Stimulated activated CD8-positive, alpha-beta memory T cell treated with anti-CD3 and anti-CD28 coated beads, Interleukin-12 subunit alpha, Interleukin-12 subunit beta, amount 100 ng/mL, for 24 hours (primary cell): Measurements from ENCODE around the gene CATSPERE.
"Not testable (repeated sequence)": the region's sequence is repeated elsewhere in the genome, so short reads cannot be mapped to it uniquely, and the experiment has no call there.

ENCODE experiments used
- DNase-seq: peaks from one replicate; pipeline ENCODE4 v3.0.0-alpha.2; 2020; ENCODE audit errors: extremely low read depth

Gene CATSPERE

DNA sequence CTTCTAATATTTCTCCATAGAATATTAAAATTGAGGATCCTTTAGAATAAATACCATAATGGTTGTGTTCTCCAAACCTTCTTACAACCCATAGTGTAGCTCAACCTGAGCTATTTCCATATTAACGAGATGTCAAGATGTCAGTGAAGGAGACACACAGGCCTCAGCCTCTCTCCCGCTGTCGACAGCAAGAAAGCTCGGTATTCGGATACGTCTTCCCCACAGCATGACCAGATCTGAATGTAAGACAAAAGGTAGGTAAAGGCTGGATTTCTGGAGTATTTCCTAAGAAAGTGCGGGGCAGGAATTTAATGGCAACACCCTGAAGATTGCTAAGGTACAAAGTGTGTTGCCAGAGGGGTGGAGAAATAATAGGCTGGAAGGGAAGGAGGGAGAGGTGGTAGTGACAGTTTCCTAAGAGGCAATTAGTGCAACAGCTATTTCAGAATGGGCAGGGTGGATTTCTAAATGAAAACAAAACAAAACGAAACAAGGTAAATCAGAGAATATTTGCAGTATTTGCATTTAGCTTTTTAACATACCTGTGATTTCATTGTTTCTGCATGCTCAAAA is 11.1 kb upstream of the CATSPERE start:
- no peak for DNase-seq

DNA sequence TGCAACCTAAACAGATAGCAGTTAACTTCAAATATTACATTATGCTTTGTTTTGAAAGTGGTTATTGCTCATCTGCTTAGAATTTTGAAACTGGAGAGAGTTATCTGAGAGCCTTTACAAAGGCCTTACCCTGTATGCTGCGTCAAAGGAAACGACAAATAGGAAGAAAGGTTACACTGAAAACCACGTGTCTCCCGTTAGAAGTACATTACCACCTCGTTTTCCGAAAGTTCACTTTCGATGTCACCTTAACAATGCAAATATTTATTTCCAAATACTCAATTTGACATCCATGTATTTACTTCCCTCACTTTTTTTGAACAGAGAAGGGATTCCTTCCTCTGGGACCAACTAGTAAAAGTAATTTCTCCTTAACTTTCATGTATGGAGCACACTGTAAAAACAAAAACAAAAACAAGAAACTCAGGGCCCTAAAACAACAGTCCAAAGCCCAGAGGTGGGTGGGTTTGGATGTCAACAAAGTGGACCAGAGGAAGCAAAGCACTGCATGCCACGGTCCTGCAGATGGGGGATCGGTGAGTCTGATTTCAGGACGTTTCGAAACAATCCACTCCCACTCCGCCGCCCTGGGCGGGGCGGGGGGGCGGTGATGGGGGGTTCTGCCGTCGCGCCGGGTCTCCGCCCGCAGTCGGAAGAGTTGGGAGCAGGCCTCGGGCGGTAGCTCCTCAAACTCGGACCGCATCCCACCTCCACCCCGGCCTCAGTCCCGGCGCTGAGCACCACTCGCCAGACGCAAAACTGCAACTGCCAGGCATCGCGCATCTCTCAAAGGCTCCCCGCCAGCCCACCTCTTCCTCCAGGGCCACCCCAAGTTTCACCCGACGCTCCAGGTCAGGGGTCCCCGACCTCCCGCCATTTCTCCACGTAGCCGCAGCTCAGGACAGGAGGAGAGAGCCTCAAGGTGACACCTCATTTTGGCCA is 10.2 kb upstream of the CATSPERE start:
- DNase-seq = peak; percentile 15

DNA sequence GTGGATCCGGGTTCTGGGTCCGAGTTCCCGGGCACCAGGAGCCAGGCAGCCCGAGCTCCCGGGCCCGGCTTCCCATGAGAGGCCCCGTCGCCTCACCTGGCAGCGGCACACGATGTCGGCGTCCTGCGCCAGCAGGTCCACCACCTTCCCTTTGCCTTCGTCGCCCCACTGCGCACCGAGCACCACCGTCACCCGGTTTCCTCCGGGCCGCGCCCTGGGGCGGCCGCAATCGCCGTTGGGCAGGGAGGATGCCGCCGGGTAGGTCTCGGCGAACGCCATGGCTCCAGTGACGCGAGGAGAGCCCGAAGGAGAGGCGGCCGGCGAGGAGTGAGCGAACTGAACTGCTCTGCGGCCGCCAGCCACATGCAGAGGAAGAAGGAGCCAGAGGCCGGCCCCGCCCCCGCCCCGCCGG is 9.5 kb upstream of the CATSPERE start, which contains the start of gene ADSS2:
ADSS2 (minus strand) TSS at position 371 of the 412 bp plus-strand sequence; CDS start at position 279, 92 bp downstream.
- no peak for DNase-seq

DNA sequence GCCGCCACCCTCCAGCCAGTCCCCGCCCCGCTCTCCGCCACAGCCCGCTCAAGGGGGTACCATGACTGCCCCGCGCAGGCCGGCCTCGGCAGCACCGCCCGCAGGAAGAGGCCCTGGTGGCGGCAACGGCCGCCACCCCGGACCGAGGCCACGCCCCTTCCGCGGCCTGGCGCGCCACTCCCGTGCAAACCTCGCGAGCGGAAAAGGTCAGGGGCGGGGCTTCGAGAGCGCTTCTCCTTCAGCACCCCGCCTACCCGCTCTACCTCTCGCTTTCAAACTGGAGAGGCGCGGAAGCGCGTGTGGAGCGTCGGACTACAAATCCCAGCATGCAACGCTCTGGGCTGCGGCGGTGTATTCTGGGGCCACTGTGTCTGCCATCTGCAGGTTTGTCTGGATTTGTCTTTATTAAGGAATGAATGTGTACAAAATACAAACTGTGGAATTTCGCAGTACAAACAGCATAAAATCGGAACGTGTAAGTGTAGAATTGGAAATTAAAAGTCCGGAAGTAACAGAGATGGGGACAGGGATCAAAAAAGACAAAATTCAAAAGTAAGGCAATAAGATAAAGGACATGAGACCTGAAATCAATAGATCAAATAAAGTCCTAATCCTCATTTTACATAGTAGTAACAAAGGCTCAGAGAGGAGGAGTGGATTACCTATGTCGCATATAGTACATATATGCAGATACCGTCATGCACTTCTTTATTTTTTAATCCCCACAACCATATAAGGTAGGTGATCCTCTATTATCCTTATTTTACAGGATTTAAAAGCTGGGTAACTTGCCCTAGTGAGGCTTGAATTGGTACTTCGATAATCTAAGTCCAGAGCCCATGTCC is 8.9 kb upstream of the CATSPERE start:
- DNase-seq = peak; percentile 98

DNA sequence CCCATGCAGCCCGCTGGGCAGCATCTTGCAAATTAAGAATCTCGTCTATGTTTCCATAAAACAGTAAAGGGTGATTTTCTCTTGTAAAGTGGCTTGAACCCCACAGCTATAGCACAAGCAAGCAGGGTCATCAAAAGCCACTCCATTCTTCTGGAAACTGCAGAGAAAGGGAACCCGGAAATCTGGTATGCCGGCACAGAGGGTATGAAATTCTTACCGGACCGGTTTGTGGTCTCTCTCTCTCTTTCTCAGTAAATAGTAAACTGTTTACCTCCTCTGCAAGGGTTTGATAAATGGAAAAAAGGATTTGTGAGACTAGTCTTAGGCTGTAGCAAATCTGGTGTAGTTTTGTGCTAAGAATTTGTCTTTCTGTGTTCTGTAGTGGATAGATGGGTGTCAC is 6.7 kb upstream of the CATSPERE start:
- no peak for DNase-seq

DNA sequence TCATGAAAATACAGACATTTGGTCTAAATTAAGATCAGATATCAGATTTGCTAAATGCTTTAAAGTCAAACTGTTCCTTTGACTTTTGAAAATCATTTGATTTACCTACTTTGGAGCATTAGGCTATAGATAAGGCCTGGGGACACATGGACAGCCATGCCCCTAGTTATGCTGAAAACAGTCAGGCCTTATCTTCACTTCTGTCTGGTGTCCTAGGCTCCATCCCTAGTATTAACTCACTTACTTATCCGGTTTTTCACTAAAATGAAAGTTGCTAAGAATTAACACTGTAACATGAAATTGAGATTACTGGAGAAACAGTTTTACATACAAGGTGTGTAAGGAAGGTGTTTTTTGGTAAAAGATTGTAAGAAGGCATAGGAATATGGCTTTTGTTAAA is 4.5 kb upstream of the CATSPERE start:
- no peak for DNase-seq

DNA sequence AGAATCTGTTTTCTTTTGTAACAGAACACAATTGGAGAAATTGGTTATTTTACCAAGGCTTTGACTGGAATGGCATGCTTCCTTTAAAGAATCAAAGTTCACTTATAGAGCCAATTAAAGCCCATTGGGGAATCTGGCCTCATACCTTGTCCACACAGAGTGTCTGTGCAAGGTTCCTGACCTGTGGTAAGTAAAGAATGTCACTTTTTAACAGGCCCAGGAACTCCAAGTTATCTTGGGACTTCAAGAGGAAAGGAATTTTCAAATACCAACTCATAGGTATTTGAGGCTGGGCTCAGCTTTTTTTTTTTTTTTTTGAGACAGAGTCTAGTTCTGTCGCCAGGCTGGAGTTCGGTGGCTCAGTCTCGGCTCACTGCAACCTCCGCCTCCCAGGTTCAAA is 2.3 kb upstream of the CATSPERE start:
- no peak for DNase-seq

DNA sequence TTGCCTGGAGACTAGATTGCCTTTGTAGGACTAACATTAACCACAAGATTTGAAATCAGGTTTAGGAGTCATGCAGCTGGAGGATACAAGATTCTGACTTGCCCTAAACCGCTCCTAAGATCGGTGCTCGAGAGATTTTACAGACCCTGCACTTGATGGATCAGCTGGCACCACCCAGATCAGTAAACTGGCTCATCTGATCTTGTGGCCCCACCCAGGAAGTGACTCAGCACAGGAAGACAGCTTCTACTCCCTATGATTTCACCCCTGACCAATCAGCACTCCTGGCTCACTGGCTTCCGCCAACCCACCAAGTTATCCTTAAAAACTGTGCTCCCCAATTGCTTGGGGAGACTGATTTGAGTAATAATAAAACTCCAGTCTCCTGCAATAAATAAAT is 876 bp upstream of the CATSPERE start:
- DNase-seq = no peak

DNA sequence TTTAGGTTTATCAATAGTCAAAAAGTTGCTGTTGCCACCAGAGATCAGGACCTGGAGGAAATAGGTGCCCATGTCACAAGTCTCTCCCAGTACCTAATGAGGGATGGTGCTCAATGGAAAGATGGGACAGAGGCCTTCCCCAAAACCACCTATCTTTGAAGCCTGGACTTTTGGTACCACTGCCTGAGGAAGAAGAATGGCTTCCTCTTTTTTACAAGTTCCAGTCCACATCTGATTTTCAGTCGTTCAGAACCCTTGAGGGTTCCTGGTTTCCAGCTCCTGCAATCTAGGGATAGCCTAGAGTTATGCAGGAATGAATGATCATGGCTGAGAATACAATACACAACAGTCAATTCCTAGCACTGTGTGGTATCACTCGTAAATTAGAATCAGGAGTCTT is 5.7 kb downstream of the CATSPERE start:
- DNase-seq = no peak

DNA sequence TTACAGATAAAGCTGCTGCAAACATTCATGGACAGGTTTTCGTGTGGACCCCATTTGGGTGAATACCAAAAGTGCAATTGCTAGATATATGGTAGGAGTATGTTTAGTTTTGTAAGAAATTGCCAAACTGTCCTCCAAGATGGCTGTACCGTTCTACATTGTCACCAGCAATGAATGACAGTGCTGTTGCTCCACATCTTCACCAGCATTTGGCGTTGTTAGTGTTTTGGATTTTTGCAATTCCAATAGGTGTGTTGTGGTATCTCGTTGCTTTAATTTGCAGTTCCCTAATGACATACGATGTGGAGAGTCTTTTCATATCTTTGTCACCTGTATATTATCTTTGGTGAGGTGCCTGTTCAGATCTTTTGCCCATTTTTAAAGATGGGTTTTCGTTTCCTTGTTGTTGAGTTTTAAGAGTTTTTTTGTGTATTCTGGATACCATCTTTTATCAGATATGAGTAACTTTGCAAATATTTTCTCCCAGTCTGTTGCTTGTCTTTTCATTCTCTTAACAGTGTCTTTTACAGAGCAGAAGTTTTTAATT is 12.1 kb downstream of the CATSPERE start:
- no peak for DNase-seq

DNA sequence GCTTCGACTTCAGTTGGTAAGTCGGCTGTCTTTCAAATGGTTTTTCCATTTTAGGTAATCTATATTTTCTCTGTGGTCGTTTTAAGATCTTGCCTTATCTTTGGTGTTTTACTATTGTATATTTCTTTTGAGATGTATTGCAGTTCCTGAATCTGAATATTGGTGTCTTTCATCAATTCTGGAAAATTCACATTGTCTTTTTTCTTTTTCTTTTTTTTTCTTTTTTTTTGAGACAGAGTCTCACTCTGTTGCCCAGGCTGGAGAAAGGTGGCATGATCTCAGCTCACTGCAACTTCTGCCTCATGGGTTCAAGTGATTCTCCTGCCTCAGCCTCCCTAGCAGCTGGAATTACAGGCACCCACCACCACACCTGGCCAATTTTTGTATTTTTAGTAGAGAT is 23.9 kb downstream of the CATSPERE start:
- not testable (repeated sequence) for DNase-seq

DNA sequence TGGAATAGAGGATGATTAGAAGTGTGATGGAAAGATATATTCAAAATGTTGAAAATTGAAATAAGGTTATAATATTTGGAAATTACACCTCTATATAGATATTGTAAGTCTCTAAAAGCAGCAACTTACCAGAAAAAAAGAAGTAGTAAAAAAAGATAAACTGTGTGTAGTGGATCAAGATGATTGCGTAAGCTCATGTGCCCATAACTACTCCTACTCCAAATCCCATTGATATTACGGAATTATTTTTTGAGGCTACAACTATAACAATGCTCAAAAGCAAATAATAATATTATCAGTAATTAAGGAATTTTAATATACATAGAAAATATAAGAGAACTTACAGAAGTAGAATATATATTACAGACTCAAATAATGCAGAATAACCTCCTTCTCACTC is 33.6 kb downstream of the CATSPERE start:
- no peak for DNase-seq

DNA sequence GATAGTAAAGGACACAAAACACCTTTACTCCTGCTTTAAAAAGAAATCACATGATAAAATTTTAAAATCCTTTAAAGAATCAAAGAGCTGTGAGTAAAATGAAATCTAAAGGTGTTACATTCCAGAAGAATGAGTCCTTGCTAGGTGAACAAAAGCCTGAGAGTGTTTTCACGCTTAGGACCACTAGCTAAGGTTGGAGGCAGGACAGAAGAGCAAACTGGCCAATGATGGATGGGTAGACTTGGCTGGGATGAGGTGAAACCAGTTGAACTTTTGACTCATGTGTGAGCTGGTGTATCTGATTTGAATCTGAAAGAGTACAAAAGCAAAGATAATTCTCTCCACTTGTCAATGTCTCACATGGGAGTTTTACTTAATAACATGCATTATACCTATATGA is 35.1 kb downstream of the CATSPERE start:
- DNase-seq = no peak

DNA sequence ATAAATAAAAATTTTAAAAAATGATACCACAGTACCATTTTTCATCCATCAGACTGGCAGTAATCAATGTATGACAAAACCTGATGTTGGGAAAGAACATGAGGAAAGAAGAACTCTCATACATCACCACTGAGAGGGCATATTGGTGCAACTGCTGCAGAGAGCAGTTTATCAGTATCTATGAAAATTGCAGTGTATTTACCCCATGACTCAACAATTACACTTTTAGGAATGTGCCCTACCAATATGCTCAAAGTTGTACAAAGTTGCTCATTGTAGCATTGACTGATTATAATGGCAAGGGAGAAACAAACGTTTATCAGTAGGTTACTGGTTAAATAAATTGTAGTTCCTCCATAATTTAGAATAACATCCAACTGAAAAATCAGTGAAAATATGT is 36.7 kb downstream of the CATSPERE start:
- no peak for DNase-seq

DNA sequence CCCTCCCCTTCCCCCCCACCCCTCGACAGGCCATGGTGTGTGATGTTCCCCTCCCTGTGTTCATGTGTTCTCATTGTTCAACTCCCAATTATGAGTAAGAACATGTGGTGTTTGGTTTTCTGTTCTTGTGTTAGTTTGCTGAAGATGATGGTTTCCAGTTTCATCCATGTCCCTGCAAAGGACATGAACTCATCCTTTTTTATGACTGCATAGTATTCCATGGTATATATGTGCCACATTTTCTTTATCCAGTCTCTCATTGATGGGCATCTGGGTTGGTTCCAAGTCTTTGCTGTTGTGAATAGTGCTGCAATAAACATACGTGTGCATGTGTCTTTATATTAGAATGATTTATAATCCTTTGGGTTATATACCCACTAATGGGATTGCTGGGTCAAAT is 38.4 kb downstream of the CATSPERE start:
- not testable (repeated sequence) for DNase-seq

DNA sequence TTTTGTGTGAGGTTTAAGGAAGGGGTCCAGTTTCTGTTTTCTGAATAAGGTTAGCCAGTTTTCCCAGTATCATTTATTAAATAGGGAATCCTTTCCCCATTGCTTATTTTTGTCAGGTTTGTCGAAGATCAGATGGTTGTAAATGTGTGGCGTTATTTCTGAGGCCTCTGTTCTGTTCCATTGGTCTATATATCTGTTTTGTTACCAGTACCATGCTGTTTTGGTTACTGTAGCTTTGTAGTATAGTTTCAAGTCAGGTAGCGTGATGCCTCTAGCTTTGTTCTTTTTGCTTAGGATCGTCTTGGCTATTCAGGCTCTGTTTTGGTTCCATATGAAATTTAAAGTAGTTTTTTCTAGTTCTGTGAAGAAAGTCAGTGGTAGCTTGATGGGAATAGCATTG is 39.4 kb downstream of the CATSPERE start:
- DNase-seq = not testable (repeated sequence)

DNA sequence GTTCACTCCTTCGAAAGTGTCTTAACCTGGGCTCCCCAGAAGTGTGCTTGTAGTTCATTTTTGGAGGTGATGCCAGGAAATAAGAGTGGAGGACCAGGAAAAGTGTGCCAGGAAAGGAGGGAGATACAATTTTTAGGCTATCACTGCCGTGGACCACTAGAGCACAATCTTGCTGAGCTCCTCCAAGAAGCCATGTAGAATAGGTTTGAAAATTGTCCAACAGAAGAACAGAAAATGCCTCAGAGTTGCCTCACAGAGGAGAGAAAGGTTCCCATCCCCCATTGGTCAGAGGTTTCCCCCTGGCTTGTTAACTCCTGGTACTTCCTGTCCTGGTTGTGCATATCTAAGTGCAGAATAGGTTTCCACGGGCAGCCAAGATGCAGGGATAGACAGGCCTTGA is 41.6 kb downstream of the CATSPERE start:
- DNase-seq = no peak

DNA sequence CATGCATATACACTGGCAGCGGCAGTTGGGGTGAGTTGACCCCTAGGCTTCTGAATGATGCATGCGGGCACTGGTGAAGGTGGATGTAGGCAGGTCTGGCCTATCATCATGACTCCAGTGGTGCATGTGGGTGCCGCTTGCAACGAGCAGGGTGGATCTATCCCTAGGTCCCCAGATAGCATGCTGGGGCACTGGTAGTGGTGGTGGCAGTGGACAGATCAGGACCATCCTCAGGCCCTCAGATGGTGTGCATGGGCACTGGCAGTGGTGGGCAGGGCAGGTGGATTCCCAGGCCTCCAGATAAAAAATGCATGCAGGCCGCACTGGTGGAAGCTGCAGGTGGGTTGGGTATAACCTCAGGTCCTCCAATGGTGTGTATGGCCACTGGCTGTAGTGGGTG is 52.4 kb downstream of the CATSPERE start:
- no peak for DNase-seq

DNA sequence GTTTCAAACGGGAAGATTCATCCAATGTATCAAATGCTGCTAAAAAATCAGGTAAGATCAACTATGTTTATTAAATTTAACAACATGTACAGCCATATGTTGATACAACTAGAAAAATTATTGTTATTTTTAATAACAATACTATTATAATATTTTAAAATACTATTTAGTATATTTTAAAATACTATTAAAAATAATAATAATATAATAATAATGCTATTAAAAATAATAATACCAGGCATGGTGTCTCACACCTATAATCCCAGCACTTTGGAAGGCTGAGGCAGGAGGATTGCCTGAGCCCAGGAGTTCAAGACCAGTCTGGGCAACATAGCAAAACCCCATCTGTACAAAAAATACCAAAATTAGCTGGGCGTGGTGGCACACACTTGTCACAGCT is 54.6 kb downstream of the CATSPERE start:
- no peak for DNase-seq

DNA sequence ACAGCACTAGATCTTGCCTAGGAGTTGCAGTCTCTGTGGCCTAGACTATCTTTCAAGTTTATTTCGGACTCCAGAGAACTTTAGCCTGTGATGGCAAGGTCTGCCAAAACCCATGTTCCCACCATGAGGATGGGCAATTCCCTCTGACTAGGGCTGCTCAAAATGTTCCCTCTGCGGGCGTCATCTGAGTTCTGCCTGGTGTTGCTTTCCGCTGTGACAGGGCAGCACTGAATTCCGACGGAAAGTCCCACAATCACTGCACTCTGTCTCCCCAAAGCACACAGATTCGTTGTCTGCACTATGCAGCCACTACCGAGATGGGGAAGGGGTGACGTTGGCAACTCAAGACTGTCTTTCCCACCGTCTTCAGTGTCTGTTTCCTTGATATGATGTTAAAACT is 75.2 kb downstream of the CATSPERE start:
- DNase-seq = no peak

DNA sequence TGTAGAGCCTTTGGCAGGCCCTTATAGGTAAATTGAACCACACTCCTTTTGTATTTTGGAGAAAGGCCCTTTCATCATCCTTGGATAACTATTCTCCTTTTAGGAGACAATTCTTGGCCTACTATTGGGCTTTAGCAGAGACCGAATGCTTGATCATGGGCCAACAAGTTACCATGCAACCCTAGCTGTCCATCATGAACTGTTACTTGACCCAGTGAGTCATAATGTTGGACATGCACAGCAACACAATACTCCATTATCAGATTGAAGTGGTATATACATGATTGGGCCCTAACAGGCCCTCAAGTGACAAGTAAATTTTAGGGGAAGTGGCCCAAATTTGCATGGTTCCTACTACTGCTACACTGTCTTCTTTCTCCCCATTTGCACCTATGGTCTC is 84.4 kb downstream of the CATSPERE start:
- no peak for DNase-seq

DNA sequence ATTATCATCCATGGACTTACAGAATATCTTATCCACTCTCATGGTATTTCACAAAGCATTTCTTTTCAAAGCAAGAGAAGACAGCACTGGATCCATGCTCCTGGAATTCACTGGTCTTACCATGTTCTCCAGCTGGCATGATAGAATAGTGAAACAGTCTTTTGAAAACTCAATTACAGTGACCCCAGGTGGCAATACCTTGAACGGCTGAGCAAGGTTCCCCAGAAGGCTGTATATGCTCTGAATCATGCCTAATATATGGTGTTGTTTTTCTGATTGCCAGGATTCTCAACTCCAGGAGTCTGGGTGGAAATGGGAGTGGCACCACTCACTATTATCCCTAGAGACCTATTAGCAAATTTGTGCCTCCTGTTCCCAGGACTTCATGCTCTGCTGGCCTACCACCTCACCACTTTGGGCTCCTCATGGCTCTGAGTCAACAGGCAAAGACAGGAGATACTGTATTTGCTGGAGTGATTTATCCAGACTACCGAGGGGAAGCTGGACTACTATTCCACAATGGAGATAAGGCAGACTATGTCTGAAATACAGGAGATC is 87.6 kb downstream of the CATSPERE start:
- no peak for DNase-seq
